HEK293T (cell line): ENCODE results near the gene LARGE2.

ENCODE experiments used
- SP1 ChIP-seq: fragments of 450-650 bp; IDR thresholded peaks from 2 replicates; pipeline ENCODE4 v1.6.1; 2017
- TARDBP ChIP-seq: fragments of 450-650 bp; IDR thresholded peaks from 2 replicates; pipeline ENCODE4 v1.6.1; 2016

GRCh38 chr11:45930031-45930794 lies 7.8 kb downstream of the LARGE2 start:
- TF ChIP-seq TARDBP (no peak), SP1 (no peak)
